Superior temporal gyrus (tissue), 1 donor: ENCODE data around the gene SLC39A8.

Source experiments
- DNase-seq: peaks from one replicate; pipeline ENCODE4 v3.0.0-alpha.2; 2016; ENCODE audit errors: extremely low spot score

The SLC39A8 gene

DNA sequence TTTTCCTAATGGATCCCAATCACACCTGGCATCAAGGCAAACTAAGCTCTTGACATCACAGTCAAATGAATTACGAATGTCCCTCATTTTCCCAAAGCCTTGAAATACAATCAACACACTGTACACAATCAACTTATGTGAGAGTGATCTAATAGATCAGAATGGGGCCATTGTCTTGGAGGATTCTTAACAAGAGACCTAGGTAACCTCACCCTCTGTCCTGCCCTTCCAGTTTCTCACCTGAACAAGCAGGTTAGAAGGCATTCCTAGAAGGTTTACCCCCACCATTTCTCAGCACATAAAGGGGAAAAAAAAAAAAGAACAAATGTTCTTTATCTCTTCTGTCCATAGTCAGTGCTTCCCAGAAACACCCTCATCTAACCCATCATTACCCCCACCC is 6.3 kb downstream of the SLC39A8 start:
- DNase-seq: no peak

DNA sequence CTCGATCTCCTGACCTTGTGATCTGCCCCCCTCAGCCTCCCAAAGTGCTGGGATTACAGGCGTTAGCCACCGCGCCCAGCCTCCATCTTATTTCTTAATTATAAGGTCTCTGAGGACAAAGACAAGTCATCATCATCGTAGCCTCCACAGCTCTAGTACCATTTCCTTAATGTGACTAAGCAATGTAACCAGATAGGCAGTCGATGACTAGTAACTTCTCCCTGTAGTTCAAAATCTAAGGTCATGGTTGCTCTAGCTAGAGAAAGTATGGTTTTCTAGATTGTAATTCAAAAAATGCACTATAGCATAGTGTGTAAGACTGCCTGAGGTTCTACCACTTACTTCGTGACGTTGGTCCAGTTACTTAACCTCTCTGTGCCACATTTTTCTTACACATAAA is 6.9 kb downstream of the SLC39A8 start:
- DNase-seq: no peak

- DNase-seq: no peak
Observed at GRCh38 chr4:102335616-102336015, 9.7 kb downstream of the SLC39A8 start.

DNA sequence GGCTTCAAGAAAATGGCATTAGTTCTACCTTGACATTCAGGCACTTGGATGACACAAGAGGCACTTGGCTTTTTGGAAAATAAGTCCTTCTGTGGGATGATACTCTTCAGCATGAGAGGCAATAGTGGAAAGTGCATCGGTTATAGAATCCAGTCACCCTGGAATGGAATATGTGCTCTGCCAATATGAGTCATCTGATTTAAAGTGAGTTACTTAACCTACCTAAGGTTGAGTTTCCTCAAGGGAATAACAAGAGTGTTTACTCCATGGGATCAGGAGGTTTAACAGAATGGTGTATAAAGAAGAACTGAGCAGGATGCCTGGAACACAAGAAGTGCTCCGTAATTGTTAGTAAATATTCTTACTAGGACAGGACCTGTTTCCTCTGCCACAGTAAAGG is 10.7 kb downstream of the SLC39A8 start:
- no peak for DNase-seq

DNA sequence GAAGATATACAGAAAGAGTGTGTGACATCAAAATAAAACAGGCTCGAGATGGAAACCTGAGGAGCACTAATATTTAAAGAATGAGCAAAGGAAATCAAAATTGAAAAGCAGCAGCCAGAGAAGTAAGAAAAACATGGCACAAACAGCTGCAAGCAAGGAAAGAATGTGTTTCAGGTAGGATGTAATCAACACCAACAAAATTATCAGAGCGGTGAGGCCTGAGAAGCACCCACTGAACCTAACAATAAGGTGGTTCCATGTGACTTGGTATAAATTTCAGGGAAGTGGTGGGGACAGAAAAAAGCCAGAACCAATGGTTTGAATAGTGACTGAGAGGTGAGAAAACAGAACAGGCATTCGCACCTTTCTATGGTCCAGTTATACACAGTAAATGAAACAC is 11.5 kb downstream of the SLC39A8 start:
- DNase-seq: no peak

DNA sequence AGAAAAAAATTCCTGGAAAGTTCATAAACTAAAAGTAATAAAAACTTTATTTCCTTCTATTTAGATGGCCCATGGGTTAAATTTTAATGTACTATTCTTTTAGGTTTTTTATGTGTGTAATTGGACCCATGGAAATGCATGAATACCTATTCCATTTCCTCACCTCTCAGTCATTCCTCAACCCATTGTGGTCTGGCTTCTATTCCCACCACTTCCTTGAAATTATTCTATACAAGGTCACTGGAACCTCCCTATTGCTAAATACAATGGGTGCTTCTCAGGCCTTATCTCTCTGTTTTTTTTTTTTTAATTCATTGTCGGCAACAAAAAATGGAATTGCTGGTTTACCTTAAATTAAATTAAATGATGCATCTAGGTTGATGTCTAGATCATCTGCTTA is 17.2 kb downstream of the SLC39A8 start:
- no peak for DNase-seq

GRCh38 chr4:102326951-102327350 is 18.3 kb downstream of the SLC39A8 start:
- DNase-seq: no peak

DNA sequence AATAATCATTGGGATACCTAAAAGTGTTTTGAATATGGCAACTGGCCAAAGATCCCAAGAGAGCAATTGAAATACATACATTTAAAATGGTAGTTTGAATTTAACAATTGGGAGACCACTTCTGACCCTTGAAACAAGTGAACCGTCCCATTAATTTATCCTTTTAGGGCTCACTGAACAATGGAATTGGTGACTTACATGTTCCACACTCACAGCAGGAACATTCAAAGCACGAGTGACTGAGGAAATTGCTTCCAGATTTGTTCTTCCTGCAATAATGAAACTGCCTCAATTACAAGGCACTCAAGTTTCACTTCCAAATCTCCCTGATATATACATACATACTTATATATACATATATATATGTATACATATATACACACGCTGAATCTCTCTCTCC is 20.6 kb downstream of the SLC39A8 start:
- no peak for DNase-seq

- no peak for DNase-seq
Observed at GRCh38 chr4:102322736-102323135, 22.5 kb downstream of the SLC39A8 start.

DNA sequence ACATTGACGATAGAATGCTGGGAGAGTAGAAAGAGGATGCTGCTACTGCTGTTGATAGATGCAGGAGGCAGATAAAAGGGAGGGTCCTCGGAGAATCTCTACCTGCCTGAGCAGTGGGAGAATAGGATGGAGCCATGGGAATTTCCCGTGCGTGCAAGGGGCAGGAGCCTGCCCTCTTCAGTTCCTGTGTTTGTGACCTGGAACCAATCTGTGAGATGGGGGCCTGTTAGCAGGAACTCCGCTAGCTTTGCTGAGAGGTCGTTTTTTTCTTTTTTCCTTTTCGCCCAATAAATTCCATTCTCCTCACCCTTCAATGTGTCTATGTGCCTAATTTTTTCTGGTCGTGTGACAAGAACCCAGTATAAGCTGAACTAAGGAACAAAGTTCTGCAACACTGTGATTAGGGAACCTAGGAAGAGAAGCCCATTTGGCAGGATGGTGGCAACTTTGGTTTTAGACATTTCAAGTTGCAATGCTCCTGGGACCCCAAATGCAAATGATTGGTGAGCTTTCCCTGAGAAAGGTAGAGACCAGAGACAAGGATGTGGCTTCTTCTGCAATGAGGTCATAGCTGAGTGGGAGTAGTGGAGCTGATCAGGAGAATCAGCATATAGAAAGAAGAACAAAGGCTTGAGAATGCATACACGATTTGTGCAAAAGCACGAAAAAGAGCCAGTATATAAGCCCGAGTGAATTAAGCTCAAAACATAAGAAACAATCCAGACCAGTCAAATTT is 23.9 kb downstream of the SLC39A8 start:
- DNase-seq: no peak

- no peak for DNase-seq
Observed at GRCh38 chr4:102319594-102319993, 25.7 kb downstream of the SLC39A8 start.

DNA sequence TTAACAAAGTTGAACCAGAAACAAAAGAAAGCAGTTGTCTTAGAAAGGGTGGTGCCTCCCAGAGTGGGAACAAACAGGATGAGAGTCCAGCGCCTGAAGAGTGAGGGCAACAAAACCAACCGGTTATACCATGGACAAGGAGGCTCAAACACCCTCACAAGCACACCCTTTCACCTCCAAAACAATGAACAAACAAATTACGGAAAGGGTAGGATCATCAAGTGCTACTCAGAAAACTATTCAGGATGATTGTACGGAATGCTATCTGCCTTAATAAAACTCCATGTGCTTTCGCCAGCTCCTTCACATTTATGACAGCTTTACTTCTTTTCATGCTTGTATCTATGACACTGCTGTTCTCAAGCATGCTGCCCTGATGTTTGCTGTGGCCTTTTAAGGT is 26.8 kb downstream of the SLC39A8 start:
- no peak for DNase-seq

GRCh38 chr4:102318105-102318504 is 27.2 kb downstream of the SLC39A8 start:
- DNase-seq: no peak

GRCh38 chr4:102317459-102317858 is 27.8 kb downstream of the SLC39A8 start:
- no peak for DNase-seq

DNA sequence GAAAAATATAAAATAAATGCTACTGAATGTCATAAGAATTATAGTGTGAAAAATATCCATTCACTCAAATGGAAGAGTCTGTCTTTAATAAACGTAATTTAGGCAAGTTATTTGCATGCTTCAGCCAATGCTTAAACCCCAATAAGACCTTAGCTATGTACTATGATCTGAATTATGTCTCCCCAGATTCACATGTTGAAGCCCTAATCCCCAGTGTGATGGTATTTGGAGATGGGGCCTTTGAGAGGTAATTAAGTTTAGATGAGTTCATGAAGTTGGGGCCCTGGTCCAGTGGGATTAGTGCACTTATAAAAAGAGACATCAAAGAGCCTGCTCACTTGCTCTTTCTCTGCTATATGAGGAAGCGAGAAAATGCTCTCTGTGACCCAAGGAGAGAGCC is 28.7 kb downstream of the SLC39A8 start:
- DNase-seq: no peak

DNA sequence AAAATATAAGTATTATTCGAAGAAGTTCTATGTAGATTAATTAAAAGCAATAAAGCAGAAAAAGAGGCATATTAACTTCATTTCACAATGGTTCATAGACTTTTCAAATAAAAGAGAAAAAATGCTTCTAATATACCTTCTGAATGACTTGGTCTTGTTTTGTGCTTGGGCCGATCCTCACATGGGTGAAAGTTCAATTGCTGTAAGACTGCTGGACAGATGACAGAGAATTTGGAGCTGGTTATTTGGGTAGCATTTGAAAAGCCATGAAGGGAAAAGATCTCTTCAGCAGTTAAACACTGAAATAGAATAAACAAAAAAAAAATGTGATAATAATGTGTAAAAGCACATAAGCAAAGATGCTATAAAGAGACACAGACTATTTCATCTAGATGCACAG is 29.8 kb downstream of the SLC39A8 start:
- DNase-seq: no peak

- no peak for DNase-seq
Observed at GRCh38 chr4:102312417-102312816, 32.9 kb downstream of the SLC39A8 start.

GRCh38 chr4:102311912-102312311 is 33.4 kb downstream of the SLC39A8 start:
- DNase-seq: no peak

- no peak for DNase-seq
Observed at GRCh38 chr4:102311407-102311806, 33.9 kb downstream of the SLC39A8 start.

- no peak for DNase-seq
Observed at GRCh38 chr4:102308032-102308799, 37.1 kb downstream of the SLC39A8 start.

DNA sequence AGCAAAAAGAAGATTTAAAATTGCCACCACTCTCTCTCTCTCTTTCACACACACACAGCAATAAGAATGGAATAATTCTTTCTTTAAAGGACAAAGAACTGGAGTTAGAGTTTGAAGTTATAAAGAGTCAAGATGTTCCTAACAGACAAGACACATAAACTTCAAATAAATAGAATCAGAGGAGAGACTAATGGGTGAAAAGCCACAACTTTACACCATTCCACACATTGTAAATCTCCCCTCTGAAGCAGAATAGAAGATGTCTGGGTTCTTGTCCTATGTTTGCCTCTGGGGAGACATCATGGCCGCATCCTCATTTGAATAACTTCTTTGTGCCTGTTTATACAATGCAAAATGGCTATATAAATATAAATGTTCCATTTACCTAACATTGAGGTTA is 39.6 kb downstream of the SLC39A8 start:
- no peak for DNase-seq

GRCh38 chr4:102302762-102303161 is 42.5 kb downstream of the SLC39A8 start:
- DNase-seq: no peak

GRCh38 chr4:102301167-102301566 is 44.1 kb downstream of the SLC39A8 start:
- DNase-seq: no peak
